ENCODE results near the gene TEX30. TPM values are rescaled to one million over a fixed set of nuclear protein-coding genes. Genes with fewer than 3 reads are reported as not detected.

Gene TEX30
- 3.4 and 13.0 TPM in 2 replicates for total RNA-seq

DNA sequence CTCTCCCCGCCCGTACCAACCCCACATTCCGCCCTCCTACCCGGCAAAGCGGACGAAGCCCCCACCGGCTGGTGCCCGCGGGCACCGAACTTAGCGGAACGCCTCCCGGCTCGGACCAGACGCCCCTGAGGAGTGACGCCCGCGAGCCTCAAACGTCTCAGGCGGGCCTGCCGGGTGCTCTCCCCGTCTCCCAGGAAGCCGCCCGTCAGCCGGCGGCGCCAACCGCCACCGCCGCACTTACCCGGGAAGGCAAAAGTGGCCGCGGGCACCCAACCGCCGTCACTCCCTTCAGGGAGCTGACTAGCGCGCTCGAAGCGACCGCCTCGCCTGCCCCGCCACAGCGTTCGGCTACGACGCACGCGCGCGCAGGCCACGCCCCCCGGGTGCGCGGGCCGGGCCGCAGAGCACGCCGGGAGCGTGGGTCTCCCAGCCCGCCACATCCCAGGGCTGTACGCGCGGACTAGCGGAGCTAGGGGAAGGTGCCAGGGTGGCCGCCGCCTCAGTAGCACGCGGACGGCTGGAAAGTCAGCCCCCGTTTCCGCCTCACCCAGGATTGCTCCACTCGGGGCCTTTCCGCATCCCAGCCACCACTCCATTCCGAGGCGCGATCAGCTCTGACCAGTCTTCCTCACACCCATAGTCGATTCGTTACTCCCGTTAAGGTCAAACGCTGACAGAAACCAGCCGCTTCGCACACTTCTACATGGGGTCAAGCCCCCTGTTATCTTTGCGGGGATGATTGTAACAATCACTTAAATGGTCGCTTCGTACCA lies at the start of gene TEX30:
Gene TEX30, minus strand, starts transcription at position 346 of the 773 bp plus-strand sequence. CDS start 3,760 bp downstream, outside the sequence.

GRCh38 chr13:102798581-102799425 lies 25.2 kb upstream of the TEX30 start, which contains the start of the genes BIVM and POGLUT2:
BIVM (plus strand) TSS chr13:102799119; CDS start chr13:102807268, 8,149 bp downstream.
POGLUT2 (minus strand) TSS chr13:102798976; CDS start chr13:102798670, 306 bp downstream.

Other genes with a start within 250 kb of the TEX30 start
- 30.0 and 36.6 TPM in 2 replicates for gene TPP2, start 176.8 kb downstream of the TEX30 start, total RNA-seq
- gene METTL21C, start 78.7 kb downstream of the TEX30 start, total RNA-seq: not detected in 2 replicates
- gene POGLUT2, start 25.2 kb upstream of the TEX30 start, total RNA-seq: 21.3 and 30.8 TPM in 2 replicates
- 10.2 and 15.3 TPM in 2 replicates for gene BIVM, start 25.3 kb upstream of the TEX30 start, total RNA-seq
- gene ERCC5, start 72.2 kb upstream of the TEX30 start, total RNA-seq: 36.3 and 42.0 TPM in 2 replicates